Heart right ventricle (tissue), 16 donors: ENCODE data around the gene PRPF6. TPM values are rescaled to one million over a fixed set of nuclear protein-coding genes. Genes with fewer than 3 reads are reported as not detected.

Experiments used
- ATAC-seq, 8 donors: fragments of 200-7000 bp; cut with Tn5 transposase; one replicate each; pipeline ENCODE4 v1.9.1; 2020; ENCODE audit warnings: mild to moderate bottlenecking in 8 of 8, moderate library complexity in 8 of 8, moderate number of reproducible peaks in 1 of 8
- DNase-seq, 2 donors: peaks; one replicate each; pipeline ENCODE4 v3.0.0-alpha.2; 2020
- H3K27ac ChIP-seq, 10 donors: fragments of 200-600 bp; sonication (generic) in 2 of 10; one replicate each; pipeline versions ENCODE4 v1.5.0 to v1.8.0; 2020 to 2022; ENCODE audit warnings: mild to moderate bottlenecking in 3 of 10
- H3K27me3 ChIP-seq, 7 donors: fragments of 200-600 bp; one replicate each; pipeline ENCODE4 v1.8.0; 2021 to 2022; ENCODE audit warnings: mild to moderate bottlenecking in 2 of 7
- H3K36me3 ChIP-seq, 9 donors: fragments of 200-600 bp; sonication (generic) in 1 of 9; one replicate each; pipeline versions ENCODE4 v1.5.0 to v1.8.0; 2020 to 2022; ENCODE audit warnings: mild to moderate bottlenecking in 2 of 9
- H3K4me1 ChIP-seq, 9 donors: fragments of 200-600 bp; sonication (generic) in 1 of 9; one replicate each; pipeline versions ENCODE4 v1.5.0 to v1.8.0; 2020 to 2022; ENCODE audit warnings: mild to moderate bottlenecking in 4 of 9
- H3K4me3 ChIP-seq, 10 donors: fragments of 200-600 bp; sonication (generic) in 2 of 10; one replicate each; pipeline versions ENCODE4 v1.5.0 to v1.8.0; 2020 to 2022; ENCODE audit warnings: mild to moderate bottlenecking in 7 of 10, moderate library complexity in 2 of 10
- H3K9me3 ChIP-seq, 11 donors: fragments of 200-600 bp in 10 of 11; sonication (generic) in 2 of 11; one replicate each; pipeline versions ENCODE4 v1.5.0 to v1.8.0; 2013 to 2022; ENCODE audit warnings: mild to moderate bottlenecking in 2 of 11, control low read depth in 1 of 11, moderate library complexity in 1 of 11
- WGBS, 2 donors: extraction: QIAGEN DNeasy Blood & Tissue Kit; methylation state at CpG; one replicate each; pipeline ENCODE4 v1.1.7; 2013; ENCODE audit warnings: inconsistent platforms in 1 of 2; 5-methylcytosine and 5-hydroxymethylcytosine counted together
- intact Hi-C, 10 donors: fragments of 100-400 bp; cut with DNase I; formaldehyde crosslinking; loops; one replicate each; pipeline versions ENCODE4 v1.11.1 to v1.14.2; 2022
- polyA plus RNA-seq, 2 donors: library from polyadenylated mRNA; stranded (reverse); fragments of 200-250 nt; gene quantifications; one replicate each; pipeline ENCODE4 v1.2.3, GENCODE V29; 2013
- total RNA-seq, 10 donors: library from RNA; stranded (reverse); fragmentation: NEBNext Ultra II Directional in 3 of 10; extraction: Animal tissue kit (Norgen Biotek cat#: 25700) in 3 of 10; gene quantifications; one replicate each; pipeline versions ENCODE4 v1.2.1 to v1.2.4, GENCODE V29; 2021 to 2023
- TF ChIP-seq, protein P1 (sequence below), 9 donors: fragments of 200-600 bp; sonication (generic) in 2 of 9; IDR thresholded peaks; one replicate each; pipeline versions ENCODE4 v1.5.0 to v1.8.0; 2021 to 2022; ENCODE audit warnings: antibody characterized with exemption in 9 of 9, mild to moderate bottlenecking in 5 of 9, moderate library complexity in 1 of 9
- donor health status: Arrhythmogenic right ventricular cardiomyopathy.
- donor health status: ischemic (EF 13 %, LVEDD 7.1; RV severe dilation, severe dysfunction).
- donor health status: healthy with polysubstance abuse.
- donor health status: DM: no; HTN: yes; CAD: no.
- donor health status: DM: no; HTN: no; CAD: no.
- donor health status: ischemic (EF 25% LVEDD 6.9; RV normal size, moderate dysfunction).
- donor health status: ischemic (EF 25% LVEDD 5.7; RV mildly dilated, moderate dysfunction).
- donor health status: healthy.
- donor health status: DM: yes; HTN: yes; CAD: no.
- donor health status: Ischemic cardiomyopathy.
- donor health status: ischemic (EF 35%, LVEDD 5.7; RV mildly dilated, moderate dysfunction).
- donor health status: nonischemic (EF 11% LVEDD 7.7; RV severe dilation, severe dysfunction).
- donor health status: DM: yes; HTN: yes; CAD: no.
- donor health status: PGD.
- donor health status: ischemic (EF 29% LVEDD 5.4; RV normal size, mild dysfunction).
- donor health status: nonischemic (EF 23%, LVEDD 6.1; RV moderate dilation, normal function).

The PRPF6 gene
- total and polyA plus RNA-seq, 12 donors, result 27.8 to 53.6 (median 48.1) TPM

- Histone ChIP-seq H3K4me3 (no peak overlapping the region), H3K4me1 (peaks cover 27 to 70% (median 59%) of the 10 kb centered on the region in 9 donors), H3K9me3 (no peaks in the 10 kb centered on the region), H3K27me3 (no peaks in the 10 kb centered on the region), H3K36me3 (peaks cover 0 to 66% (median 45%) of the 10 kb centered on the region in 9 donors), H3K27ac (peak overlapping the region in 5 of 10 donors; percentile 14 to 84 (median 65))
- intact Hi-C loops, result no loop called here
- whole genome bisulfite sequencing, 2 donors, result 90 to 92% methylated on average over 28 to 35 of the region's 35 CpGs
- TF ChIP-seq, protein P1, sequence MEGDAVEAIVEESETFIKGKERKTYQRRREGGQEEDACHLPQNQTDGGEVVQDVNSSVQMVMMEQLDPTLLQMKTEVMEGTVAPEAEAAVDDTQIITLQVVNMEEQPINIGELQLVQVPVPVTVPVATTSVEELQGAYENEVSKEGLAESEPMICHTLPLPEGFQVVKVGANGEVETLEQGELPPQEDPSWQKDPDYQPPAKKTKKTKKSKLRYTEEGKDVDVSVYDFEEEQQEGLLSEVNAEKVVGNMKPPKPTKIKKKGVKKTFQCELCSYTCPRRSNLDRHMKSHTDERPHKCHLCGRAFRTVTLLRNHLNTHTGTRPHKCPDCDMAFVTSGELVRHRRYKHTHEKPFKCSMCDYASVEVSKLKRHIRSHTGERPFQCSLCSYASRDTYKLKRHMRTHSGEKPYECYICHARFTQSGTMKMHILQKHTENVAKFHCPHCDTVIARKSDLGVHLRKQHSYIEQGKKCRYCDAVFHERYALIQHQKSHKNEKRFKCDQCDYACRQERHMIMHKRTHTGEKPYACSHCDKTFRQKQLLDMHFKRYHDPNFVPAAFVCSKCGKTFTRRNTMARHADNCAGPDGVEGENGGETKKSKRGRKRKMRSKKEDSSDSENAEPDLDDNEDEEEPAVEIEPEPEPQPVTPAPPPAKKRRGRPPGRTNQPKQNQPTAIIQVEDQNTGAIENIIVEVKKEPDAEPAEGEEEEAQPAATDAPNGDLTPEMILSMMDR (IDR thresholded peaks at IDR 0.05), result no peak
- ATAC-seq (no peak), DNase-seq (peak in 1 of 2 donors; percentile 19)
Measured at GRCh38 chr20:63944078-63944941, 36.6 kb upstream of the PRPF6 start.

- DNase-seq (peak in 1 of 2 donors; percentile 13), ATAC-seq (no peak)
- intact Hi-C loops, result no loop called here
- Histone ChIP-seq H3K4me1 (peaks cover 27 to 78% (median 65%) of the 10 kb centered on the region in 9 donors), H3K36me3 (peaks cover 0 to 58% (median 39%) of the 10 kb centered on the region in 9 donors), H3K4me3 (no peak overlapping the region), H3K27ac (peak overlapping the region in 3 of 10 donors; percentile 13 to 84 (median 14)), H3K9me3 (no peaks in the 10 kb centered on the region), H3K27me3 (no peaks in the 10 kb centered on the region)
- 83 to 93% methylated on average over 17 of the region's 17 CpGs for WGBS, 2 donors
- TF ChIP-seq, protein P1 (IDR thresholded peaks at IDR 0.05), result no peak
Measured at GRCh38 chr20:63945031-63945658, 35.8 kb upstream of the PRPF6 start.

GRCh38 chr20:63945921-63946920 lies 34.7 kb upstream of the PRPF6 start:
- H3K9me3 ChIP-seq, result no peaks in the 10 kb centered on the region
- H3K4me1 ChIP-seq, result peaks cover 32 to 89% (median 73%) of the 10 kb centered on the region in 9 donors
- H3K27ac ChIP-seq, result peak overlapping the region in 4 of 10 donors; percentile 9 to 84 (median 48)
- no peak for ATAC-seq
- WGBS, 2 donors, result 84 to 85% methylated on average over 37 to 39 of the region's 39 CpGs
- no peaks in the 10 kb centered on the region for H3K27me3 ChIP-seq
- intact Hi-C loops, result no loop called here
- peak in 1 of 2 donors; percentile 18 for DNase-seq
- TF ChIP-seq, protein P1 (IDR thresholded peaks at IDR 0.05), result no peak
- no peak overlapping the region for H3K4me3 ChIP-seq
- H3K36me3 ChIP-seq, result peaks cover 0 to 47% (median 29%) of the 10 kb centered on the region in 9 donors
